ENCODE results near the gene HOMER2.

Gene HOMER2

GRCh38 chr15:82923744-82924143, 28.8 kb downstream of the HOMER2 start:
- no peak for DNase-seq (ENCODE audit: low read depth)
- no peak overlapping the region for H3K4me3 ChIP-seq (ENCODE audit: control insufficient read depth, low read depth, low read length)
- TF ChIP-seq CTCF (IDR thresholded peaks at IDR 0.05; ENCODE audit: control insufficient read depth, insufficient read depth, low read depth, low read length, missing control alignments): no peak

- no peak for TF ChIP-seq CTCF (IDR thresholded peaks at IDR 0.05; ENCODE audit: control insufficient read depth, insufficient read depth, low read depth, low read length, missing control alignments)
- no peak for DNase-seq (ENCODE audit: low read depth)
Measured at GRCh38 chr15:82922737-82923136, 29.8 kb downstream of the HOMER2 start.

GRCh38 chr15:82921939-82922338, 30.6 kb downstream of the HOMER2 start:
- no peak for TF ChIP-seq CTCF (IDR thresholded peaks at IDR 0.05; ENCODE audit: control insufficient read depth, insufficient read depth, low read depth, low read length, missing control alignments)
- no peak overlapping the region for H3K4me3 ChIP-seq (ENCODE audit: control insufficient read depth, low read depth, low read length)
- DNase-seq (ENCODE audit: low read depth): no peak

More at GRCh38 chr15:82922737-82923136, 29.8 kb downstream of the HOMER2 start:
- H3K4me3 ChIP-seq (ENCODE audit: control insufficient read depth, low read depth, low read length): no peak overlapping the region

- no peak for DNase-seq (ENCODE audit: low read depth)
- H3K4me3 ChIP-seq (ENCODE audit: control insufficient read depth, low read depth, low read length): no peak overlapping the region
- no peak for TF ChIP-seq CTCF (IDR thresholded peaks at IDR 0.05; ENCODE audit: control insufficient read depth, insufficient read depth, low read depth, low read length, missing control alignments)
Measured at GRCh38 chr15:82921242-82921641, 31.3 kb downstream of the HOMER2 start.

GRCh38 chr15:82919231-82919886, 33.2 kb downstream of the HOMER2 start:
- no peak for TF ChIP-seq CTCF (IDR thresholded peaks at IDR 0.05; ENCODE audit: control insufficient read depth, insufficient read depth, low read depth, low read length, missing control alignments)
- no peak for DNase-seq (ENCODE audit: low read depth)
- no peak overlapping the region for H3K4me3 ChIP-seq (ENCODE audit: control insufficient read depth, low read depth, low read length)

GRCh38 chr15:82918607-82919230, 33.8 kb downstream of the HOMER2 start:
- no peak for DNase-seq (ENCODE audit: low read depth)
- TF ChIP-seq CTCF (IDR thresholded peaks at IDR 0.05; ENCODE audit: control insufficient read depth, insufficient read depth, low read depth, low read length, missing control alignments): no peak
- no peak overlapping the region for H3K4me3 ChIP-seq (ENCODE audit: control insufficient read depth, low read depth, low read length)

Data from AG09309 (cell line).